Psoas muscle (tissue), 8 donors: Measurements from ENCODE around the gene NDUFA8. TPM values are rescaled to one million over a fixed set of nuclear protein-coding genes. Genes with fewer than 3 reads are reported as not detected.

Experiments used
- ATAC-seq, 4 donors: fragments of 200-7000 bp; cut with Tn5 transposase; one replicate each; pipeline ENCODE4 v1.9.1; 2020; ENCODE audit warnings: moderate library complexity in 3 of 4, mild to moderate bottlenecking in 2 of 4
- DNase-seq, 2 donors: peaks; one replicate each; pipeline ENCODE4 v3.0.0-alpha.2; 2020
- H3K27ac ChIP-seq: fragments of 200-600 bp; one replicate; pipeline ENCODE4 v1.8.0; 2022
- H3K27me3 ChIP-seq, 3 donors: fragments of 200-600 bp in 1 of 3; one replicate each; pipeline versions ENCODE4 v1.6.1 to v1.8.0; 2013 to 2022; ENCODE audit warnings: low read length in 2 of 3, mild to moderate bottlenecking in 2 of 3, moderate library complexity in 1 of 3; ENCODE audit not compliant: insufficient read depth in 3 of 3
- H3K36me3 ChIP-seq, 2 donors: fragments of 200-600 bp in 1 of 2; one replicate each; pipeline versions ENCODE4 v1.6.1 to v1.8.0; 2013 to 2022; ENCODE audit warnings: low read depth in 1 of 2, mild to moderate bottlenecking in 1 of 2, moderate library complexity in 1 of 2; ENCODE audit not compliant: insufficient read depth in 1 of 2
- H3K4me1 ChIP-seq: fragments of 200-600 bp; one replicate; pipeline ENCODE4 v1.8.0; 2022
- H3K4me3 ChIP-seq: fragments of 200-600 bp; one replicate; pipeline ENCODE4 v1.8.0; 2022; ENCODE audit warnings: mild to moderate bottlenecking
- H3K9me3 ChIP-seq: fragments of 200-600 bp; one replicate; pipeline ENCODE4 v1.8.0; 2022
- CTCF ChIP-seq: fragments of 200-600 bp; IDR thresholded peaks from one replicate; pipeline ENCODE4 v1.8.0; 2022; ENCODE audit warnings: antibody characterized with exemption
- WGBS, 3 donors: extraction: QIAGEN DNeasy Blood & Tissue Kit; methylation state at CpG; one replicate each; pipeline versions ENCODE4 v1.1.6 to v1.1.7; 2013; 5-methylcytosine and 5-hydroxymethylcytosine counted together
- intact Hi-C, 2 donors: fragments of 100-400 bp; cut with DNase I; formaldehyde crosslinking; loops; one replicate each; pipeline versions ENCODE4 v1.11.0 to v1.14.2; 2022
- polyA plus RNA-seq, 3 donors: library from polyadenylated mRNA; stranded (reverse); fragments of 200-250 nt; gene quantifications; one replicate each; pipeline ENCODE4 v1.2.3, GENCODE V29; 2013
- total RNA-seq, 4 donors: library from RNA; stranded (reverse); fragmentation: NEBNext Ultra II Directional in 2 of 4; extraction: Animal tissue kit (Norgen Biotek cat#: 25700) in 2 of 4; gene quantifications; one replicate each; pipeline versions ENCODE4 v1.2.1 to v1.2.4, GENCODE V29; 2021 to 2023
- donor health status: healthy with polysubstance abuse.
- donor health status: DM: no; HTN: no; CAD: no; lungs with moderate emphysema.
- donor health status: Bipolar disorder and iron deficiency.
- donor health status: healthy.
- donor health status: DM: yes; HTN: yes; CAD: no.
- donor health status: DM: no; HTN: no; CAD: no.
- donor health status: DM: no; HTN: no; CAD: no.
- donor health status: DM: yes; HTN: yes; CAD: no.

Gene NDUFA8
- total and polyA plus RNA-seq, 7 donors: 78.9 to 257 (median 148) TPM

GRCh38 chr9:122140368-122141193, 19.0 kb downstream of the NDUFA8 start:
- Histone ChIP-seq H3K27ac (peak overlapping the region; percentile 31), H3K4me3 (no peak overlapping the region), H3K27me3 (no peaks in the 10 kb centered on the region), H3K36me3 (peaks cover 7 to 39% of the 10 kb centered on the region in 2 donors), H3K9me3 (no peaks in the 10 kb centered on the region), H3K4me1 (no peaks in the 10 kb centered on the region)
- ATAC-seq: no peak
- TF ChIP-seq CTCF: no peak
- WGBS, 3 donors: 73 to 83% (median 74%) methylated on average over 8 of the region's 8 CpGs
- DNase-seq: no peak
- intact Hi-C loops: no loop called here

- intact Hi-C loops: no loop called here
- no peak overlapping the region for H3K27ac ChIP-seq
- H3K36me3 ChIP-seq: peaks cover 7 to 20% of the 10 kb centered on the region in 2 donors
- no peaks in the 10 kb centered on the region for H3K4me1 ChIP-seq
- TF ChIP-seq CTCF: no peak
- no peaks in the 10 kb centered on the region for H3K27me3 ChIP-seq
- no peak overlapping the region for H3K4me3 ChIP-seq
- DNase-seq: no peak
- H3K9me3 ChIP-seq: no peaks in the 10 kb centered on the region
- no peak for ATAC-seq
- WGBS, 3 donors: 71 to 76% (median 74%) methylated on average over 10 of the region's 10 CpGs
Measured at GRCh38 chr9:122138560-122139268, 20.9 kb downstream of the NDUFA8 start.

- DNase-seq (no peak), ATAC-seq (no peak)
- intact Hi-C loops: no loop called here
- Histone ChIP-seq H3K4me3 (no peak overlapping the region), H3K9me3 (no peaks in the 10 kb centered on the region), H3K4me1 (peaks cover 7% of the 10 kb centered on the region), H3K36me3 (no peaks in the 10 kb centered on the region), H3K27ac (no peak overlapping the region), H3K27me3 (no peaks in the 10 kb centered on the region)
- WGBS, 3 donors: 89 to 93% (median 89%) methylated on average over 7 of the region's 7 CpGs
- TF ChIP-seq CTCF: no peak
Measured at GRCh38 chr9:122135529-122135859, 24.1 kb downstream of the NDUFA8 start.

DNA sequence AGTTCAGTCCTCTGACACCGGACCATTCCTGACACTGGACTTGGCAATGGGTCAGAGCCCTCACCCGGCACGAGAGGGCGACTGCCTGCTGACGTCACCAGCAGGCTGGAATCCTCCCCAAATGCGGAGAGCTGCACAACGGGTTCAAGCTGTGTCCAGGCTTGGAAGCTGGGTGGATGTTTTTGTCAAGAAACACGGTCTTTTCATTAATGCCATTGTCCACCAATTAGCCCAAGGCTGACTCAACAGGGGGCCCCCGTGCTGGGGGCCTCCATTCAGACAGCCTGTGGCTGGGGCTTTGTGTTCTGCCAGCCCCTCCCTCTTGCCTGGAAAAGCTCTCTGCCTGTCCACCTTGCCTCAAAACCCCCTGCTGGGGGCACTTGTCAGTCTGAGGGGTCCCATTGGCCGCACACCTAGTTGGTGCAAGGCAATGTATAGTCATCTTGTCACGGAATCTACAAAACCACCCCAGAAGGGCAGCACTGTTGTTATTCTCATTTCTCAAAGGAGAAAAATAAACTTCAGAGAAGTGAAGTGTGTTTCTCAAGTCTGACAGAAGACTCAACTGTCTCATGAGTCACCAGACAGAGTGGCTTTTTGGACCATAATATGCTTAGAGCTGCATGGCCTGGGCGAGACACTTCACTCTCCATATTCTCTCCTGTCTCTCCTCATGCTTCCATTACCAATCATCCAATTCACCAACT, 24.6 kb downstream of the NDUFA8 start:
- H3K4me3 ChIP-seq: no peak overlapping the region
- no peak for TF ChIP-seq CTCF
- no peaks in the 10 kb centered on the region for H3K27me3 ChIP-seq
- ATAC-seq: no peak
- H3K4me1 ChIP-seq: peaks cover 7% of the 10 kb centered on the region
- WGBS, 3 donors: 40 to 46% (median 42%) methylated on average over 12 of the region's 12 CpGs
- intact Hi-C loops: no loop called here
- H3K27ac ChIP-seq: no peak overlapping the region
- DNase-seq: no peak
- no peaks in the 10 kb centered on the region for H3K9me3 ChIP-seq
- H3K36me3 ChIP-seq: no peaks in the 10 kb centered on the region
